GM12892 (cell line): ENCODE results near the gene ACSL6.

Experiments used
- POLR2A ChIP-seq: IDR thresholded peaks from 2 replicates; pipeline ENCODE4 v1.6.1; 2011; ENCODE audit warnings: low read depth, low read length, control low read depth
- POLR2AphosphoS5 ChIP-seq: IDR thresholded peaks from 2 replicates; pipeline ENCODE4 v1.6.1; 2011; ENCODE audit warnings: low read depth, low read length, control low read depth
- TAF1 ChIP-seq: IDR thresholded peaks from 2 replicates; pipeline ENCODE4 v1.6.1; 2011; ENCODE audit warnings: low read depth, mild to moderate bottlenecking, control low read depth, low read length, borderline replicate concordance

- TF ChIP-seq POLR2AphosphoS5 (no peak), POLR2A (no peak), TAF1 (no peak)
Observed at GRCh38 chr5:132019337-132019736, 7.9 kb upstream of the ACSL6 start.
